Measurements from ENCODE around the gene PRRG4.
"Not testable (repeated sequence)": the region's sequence is repeated elsewhere in the genome, so short reads cannot be mapped to it uniquely, and the experiment has no call there.

Gene PRRG4

DNA sequence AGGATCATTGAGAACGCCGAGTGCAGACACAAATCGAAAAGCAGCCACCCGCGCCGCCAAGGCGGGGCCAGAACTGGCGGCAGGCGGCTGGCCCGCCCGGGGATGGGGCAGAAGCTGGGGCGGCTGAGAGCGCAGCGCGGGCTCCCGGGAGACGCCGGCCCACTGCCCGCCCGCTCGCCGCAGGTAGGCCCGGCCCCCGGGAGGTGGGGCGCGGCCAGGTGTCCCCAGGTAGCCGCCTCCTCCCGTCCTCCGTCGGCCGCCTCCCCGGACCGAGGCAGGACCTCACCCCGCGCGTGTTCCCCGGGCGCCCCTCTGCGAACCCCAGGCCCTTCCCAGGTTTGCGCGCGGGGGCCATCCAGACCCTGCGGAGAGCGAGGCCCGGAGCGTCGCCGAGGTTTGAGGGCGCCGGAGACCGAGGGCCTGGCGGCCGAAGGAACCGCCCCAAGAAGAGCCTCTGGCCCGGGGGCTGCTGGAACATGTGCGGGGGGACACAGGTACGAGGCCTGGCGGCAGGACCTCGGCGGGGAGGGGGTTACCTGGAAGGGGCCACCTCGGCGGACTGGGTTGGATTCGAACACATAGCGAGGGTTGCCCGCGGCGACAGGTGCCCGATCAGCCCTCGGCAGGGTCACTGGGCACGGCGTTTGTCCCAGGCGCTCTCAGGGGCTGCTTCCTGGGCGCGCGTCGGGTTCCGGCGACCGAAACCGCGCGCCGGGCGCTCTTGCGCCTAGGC, at the start of gene PRRG4:
TSS of gene PRRG4 (plus strand) at position 248 of the 733 bp plus-strand sequence. CDS start 603 bp downstream, outside the sequence.
- peaks cover 42% of the 10 kb centered on the region for H3K27me3 Mint-ChIP-seq

DNA sequence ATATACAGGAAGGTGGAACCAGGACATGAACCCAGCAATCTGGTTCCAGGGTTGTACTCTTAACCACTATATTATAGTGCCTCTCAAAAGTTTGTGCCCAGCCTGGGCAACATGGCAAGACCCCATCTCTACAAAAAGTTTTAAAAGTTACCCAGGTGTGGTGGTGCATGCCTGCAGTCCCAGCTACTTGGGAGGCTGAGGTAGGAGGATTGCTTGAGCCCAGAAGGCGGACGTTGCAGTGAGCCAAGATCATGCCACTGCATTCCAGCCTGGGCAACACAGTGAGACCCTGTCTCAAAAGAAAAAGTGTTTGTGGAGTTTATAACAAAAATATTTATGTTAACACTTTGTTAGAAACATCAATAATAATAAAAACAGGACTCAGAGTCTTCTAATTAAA, 48.9 kb upstream of the PRRG4 start:
- not testable (repeated sequence) for H3K27me3 Mint-ChIP-seq; H3K4me1 Mint-ChIP-seq (ENCODE audit: low read depth); H3K4me3 Mint-ChIP-seq; H3K27ac Mint-ChIP-seq; H3K9me3 Mint-ChIP-seq; DNase-seq; H3K36me3 Mint-ChIP-seq (ENCODE audit: low read depth)

More for the DNA sequence above, at the start of gene PRRG4:
- Mint-ChIP-seq H3K9me3 (no peaks in the 10 kb centered on the region), H3K36me3 (ENCODE audit: low read depth) (no peaks in the 10 kb centered on the region), H3K4me3 (peak within 1 kb of the TSS; percentile 88), H3K27ac (peak within 1 kb of the TSS; percentile 91), H3K4me1 (ENCODE audit: low read depth) (peaks cover 15% of the 10 kb centered on the region)
- DNase-seq, result peak; percentile 67

DNA sequence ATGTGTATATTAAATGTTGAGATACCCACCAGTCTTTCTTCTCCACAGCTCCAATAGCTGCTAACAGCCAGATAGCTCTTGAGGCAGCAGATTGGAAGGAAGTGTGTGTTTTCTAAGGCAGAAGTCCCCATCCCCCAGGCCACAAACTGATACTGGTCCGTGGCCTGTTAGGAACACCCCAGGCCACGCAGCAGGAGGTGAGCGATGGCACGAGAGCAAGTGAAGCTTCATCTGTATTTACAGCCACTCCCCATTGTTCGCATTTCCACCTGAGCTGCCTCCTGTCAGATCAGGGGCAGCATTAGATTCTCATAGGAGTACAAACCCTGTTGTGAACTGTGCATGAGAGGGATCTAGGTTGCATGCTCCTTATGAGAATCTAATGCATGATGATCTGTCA, 48.0 kb upstream of the PRRG4 start:
- Mint-ChIP-seq H3K36me3 (ENCODE audit: low read depth) (no peaks in the 10 kb centered on the region), H3K4me3 (no peak overlapping the region), H3K9me3 (no peaks in the 10 kb centered on the region), H3K4me1 (ENCODE audit: low read depth) (no peaks in the 10 kb centered on the region), H3K27ac (no peak overlapping the region), H3K27me3 (peaks cover 9% of the 10 kb centered on the region)
- no peak for DNase-seq

DNA sequence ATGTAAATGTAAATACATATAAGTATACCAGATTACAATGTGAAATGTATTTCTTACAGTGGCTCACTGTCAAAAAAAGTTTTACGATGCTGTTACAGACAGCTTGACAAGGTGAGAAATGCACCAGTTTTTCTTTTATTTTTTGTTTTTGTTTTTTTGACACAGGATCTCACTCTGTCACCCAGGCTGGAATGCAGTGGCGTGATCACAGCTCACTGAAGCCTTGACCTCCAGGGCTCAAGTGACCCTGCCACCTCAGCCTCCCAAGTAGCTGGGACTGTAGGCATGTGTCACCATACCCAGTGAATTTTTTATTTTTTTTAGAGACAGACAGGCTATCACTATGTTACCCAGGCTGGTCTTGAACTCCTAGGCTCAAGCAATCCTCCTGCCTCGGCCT, 44.5 kb upstream of the PRRG4 start:
- Mint-ChIP-seq H3K27ac (no peak overlapping the region), H3K9me3 (no peaks in the 10 kb centered on the region), H3K4me3 (no peak overlapping the region), H3K36me3 (ENCODE audit: low read depth) (no peaks in the 10 kb centered on the region), H3K27me3 (peaks cover 15% of the 10 kb centered on the region), H3K4me1 (ENCODE audit: low read depth) (no peaks in the 10 kb centered on the region)
- DNase-seq, result no peak

DNA sequence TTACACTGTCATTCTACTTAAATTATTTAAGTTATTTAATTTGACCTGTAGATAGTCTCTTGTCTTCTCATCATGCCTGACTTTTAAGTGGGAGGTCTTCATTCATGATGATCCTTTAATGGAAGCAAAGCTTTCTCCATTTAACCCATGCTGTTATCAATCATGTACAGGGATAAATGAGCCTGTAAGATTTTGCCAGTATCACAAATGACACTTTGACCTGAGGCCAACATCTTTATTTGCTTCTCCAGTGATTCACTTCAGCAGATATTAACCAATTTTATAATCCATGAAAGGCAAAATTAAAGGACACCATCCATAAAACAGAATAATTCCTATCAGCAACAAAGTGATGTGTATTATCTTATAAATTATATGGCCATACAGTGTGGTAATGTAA, 42.9 kb upstream of the PRRG4 start:
- Mint-ChIP-seq H3K4me3 (no peak overlapping the region), H3K36me3 (ENCODE audit: low read depth) (no peaks in the 10 kb centered on the region), H3K4me1 (ENCODE audit: low read depth) (no peaks in the 10 kb centered on the region), H3K27ac (no peak overlapping the region), H3K27me3 (peaks cover 11% of the 10 kb centered on the region), H3K9me3 (no peaks in the 10 kb centered on the region)
- no peak for DNase-seq

DNA sequence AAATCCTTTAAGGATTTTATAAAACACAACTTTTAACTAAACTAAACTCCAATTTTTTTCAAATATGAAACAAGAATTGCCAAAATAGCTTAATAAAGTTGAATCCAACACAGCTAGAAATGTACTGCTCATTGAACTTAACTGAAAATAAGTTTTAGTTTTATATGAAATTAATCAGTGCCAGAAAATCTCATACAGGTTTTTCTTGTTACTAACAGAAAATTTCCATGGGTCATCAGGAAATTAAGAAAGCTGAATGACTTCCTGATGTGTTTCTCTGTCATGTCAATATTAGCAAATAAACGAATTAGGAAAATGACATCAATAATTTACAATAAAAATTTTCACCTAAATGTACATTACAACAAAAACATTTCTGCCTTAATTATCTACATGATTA, 38.8 kb upstream of the PRRG4 start:
- H3K4me1 Mint-ChIP-seq (ENCODE audit: low read depth), result peaks cover 9% of the 10 kb centered on the region
- H3K4me3 Mint-ChIP-seq, result no peak overlapping the region
- H3K27ac Mint-ChIP-seq, result no peak overlapping the region
- H3K36me3 Mint-ChIP-seq (ENCODE audit: low read depth), result no peaks in the 10 kb centered on the region
- H3K27me3 Mint-ChIP-seq, result peaks cover 24% of the 10 kb centered on the region
- DNase-seq, result no peak
- H3K9me3 Mint-ChIP-seq, result no peaks in the 10 kb centered on the region

DNA sequence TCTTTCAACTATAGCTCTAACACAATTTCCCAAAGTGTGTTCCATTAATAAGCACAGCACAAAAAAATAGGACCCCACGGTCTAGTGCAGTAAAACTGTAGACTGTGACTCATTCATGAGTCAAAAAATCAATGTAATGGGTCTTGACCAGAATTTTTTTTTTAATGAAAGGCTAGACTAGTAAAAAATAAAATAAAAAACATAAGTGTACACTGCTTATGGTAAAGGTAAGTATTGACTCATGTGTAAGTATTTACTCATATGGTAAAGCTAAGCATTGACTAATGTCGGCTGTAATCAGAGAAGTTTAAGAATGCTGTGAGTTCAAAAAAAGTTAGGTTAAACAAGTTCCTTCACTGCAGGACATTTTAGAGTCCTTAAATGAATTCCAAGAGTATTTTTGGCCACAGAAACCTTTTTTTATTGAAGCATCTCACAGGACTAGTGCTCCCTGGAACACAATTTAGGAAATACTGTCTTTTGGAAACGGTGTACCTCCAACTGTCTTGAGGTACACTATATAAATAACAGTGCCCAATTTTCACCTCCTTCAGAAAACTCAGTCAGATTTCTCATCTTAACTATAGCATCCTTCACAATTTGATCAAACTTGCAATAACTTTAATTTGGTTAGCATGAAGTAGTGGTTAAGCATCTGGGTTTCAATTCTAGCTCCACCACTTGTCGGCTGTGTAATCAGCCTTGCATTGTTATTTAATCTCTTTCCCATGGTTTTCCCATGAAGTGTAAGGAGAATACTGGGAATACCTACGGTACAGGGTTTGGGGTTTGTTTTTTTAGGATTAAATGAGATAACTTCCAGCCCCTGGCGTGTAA, 37.4 kb upstream of the PRRG4 start:
- Mint-ChIP-seq H3K9me3 (no peaks in the 10 kb centered on the region), H3K4me1 (ENCODE audit: low read depth) (peaks cover 9% of the 10 kb centered on the region), H3K4me3 (no peak overlapping the region), H3K27ac (no peak overlapping the region), H3K36me3 (ENCODE audit: low read depth) (no peaks in the 10 kb centered on the region), H3K27me3 (peaks cover 24% of the 10 kb centered on the region)
- no peak for DNase-seq

DNA sequence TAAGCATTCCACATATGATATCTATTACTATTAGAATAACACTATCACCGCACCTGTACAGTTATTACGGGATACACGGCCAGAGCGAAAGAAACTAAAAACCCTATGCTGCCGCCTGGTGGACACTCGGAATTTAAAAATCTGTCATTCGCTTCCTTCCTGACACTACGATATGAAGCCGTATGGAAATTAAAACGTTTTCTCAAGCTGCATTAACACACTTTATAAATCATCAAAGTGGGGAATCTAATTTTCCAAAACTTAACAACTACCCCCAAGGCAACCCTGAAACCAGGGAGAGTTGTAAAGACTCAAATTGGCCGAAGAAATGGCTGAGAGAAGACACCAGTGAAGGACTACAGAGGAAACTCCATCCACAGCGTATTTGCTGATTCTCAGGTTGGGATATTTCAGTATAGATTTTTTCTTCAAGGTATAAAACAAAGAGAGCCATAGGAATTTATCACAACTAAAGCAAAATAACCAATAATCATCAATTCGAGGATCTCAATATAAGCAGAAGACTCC, 36.7 kb upstream of the PRRG4 start:
- H3K9me3 Mint-ChIP-seq, result no peaks in the 10 kb centered on the region

DNA sequence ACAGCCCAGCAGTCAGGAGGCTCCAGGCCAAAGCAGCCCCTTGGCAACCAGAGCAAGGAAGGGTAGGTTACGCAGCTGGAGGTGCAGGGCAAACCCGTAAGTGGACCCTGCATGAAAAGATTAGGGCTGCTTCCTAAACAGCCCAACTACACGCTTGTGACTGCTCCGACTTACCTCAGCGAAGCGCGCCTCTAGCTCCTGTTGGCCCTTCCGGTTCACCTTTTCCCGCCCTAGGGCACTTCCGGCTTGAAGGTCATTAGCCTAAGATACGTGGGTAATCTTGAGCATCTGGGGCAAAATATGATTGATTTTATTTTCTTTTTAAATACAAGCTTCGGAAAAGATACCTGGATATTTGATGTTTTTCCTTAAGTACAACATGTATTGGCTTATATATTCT, 35.3 kb upstream of the PRRG4 start, which contains the start of gene CCDC73:
TSS of gene CCDC73 (minus strand) at position 224 of the 400 bp plus-strand sequence. CDS start 34,419 bp downstream, outside the sequence.
- peaks cover 9% of the 10 kb centered on the region for H3K4me1 Mint-ChIP-seq (ENCODE audit: low read depth)
- no peak within 1 kb of the TSS for H3K27ac Mint-ChIP-seq
- H3K27me3 Mint-ChIP-seq, result peaks cover 18% of the 10 kb centered on the region
- H3K4me3 Mint-ChIP-seq, result no peak within 1 kb of the TSS
- no peaks in the 10 kb centered on the region for H3K9me3 Mint-ChIP-seq
- DNase-seq, result no peak
- no peaks in the 10 kb centered on the region for H3K36me3 Mint-ChIP-seq (ENCODE audit: low read depth)

More for the DNA sequence above, 36.7 kb upstream of the PRRG4 start:
- peak overlapping the region; percentile 33 for H3K4me3 Mint-ChIP-seq
- no peaks in the 10 kb centered on the region for H3K36me3 Mint-ChIP-seq (ENCODE audit: low read depth)
- H3K27me3 Mint-ChIP-seq, result peaks cover 24% of the 10 kb centered on the region
- H3K27ac Mint-ChIP-seq, result no peak overlapping the region
- peaks cover 9% of the 10 kb centered on the region for H3K4me1 Mint-ChIP-seq (ENCODE audit: low read depth)
- peak; percentile 74 for DNase-seq

DNA sequence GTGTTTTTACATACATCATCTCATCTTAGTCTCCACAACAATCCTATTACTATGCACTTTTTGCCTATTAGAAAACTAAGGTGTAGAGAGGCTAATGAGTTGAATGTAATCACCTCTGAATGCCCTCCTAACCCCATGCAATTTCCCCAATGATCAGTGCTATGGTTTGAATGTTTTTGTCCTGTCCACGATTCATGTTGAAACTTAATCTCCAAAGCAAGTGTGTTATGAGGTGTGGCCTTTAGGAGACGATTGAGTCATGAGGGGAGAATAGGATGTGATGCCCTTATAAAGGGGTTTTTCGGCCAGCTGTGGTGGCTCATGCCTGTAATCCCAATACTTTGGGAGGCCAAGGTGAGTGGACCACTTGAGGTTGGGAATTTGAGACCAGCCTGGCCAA, 33.3 kb upstream of the PRRG4 start:
- H3K4me1 Mint-ChIP-seq (ENCODE audit: low read depth), result peaks cover 9% of the 10 kb centered on the region
- no peaks in the 10 kb centered on the region for H3K36me3 Mint-ChIP-seq (ENCODE audit: low read depth)
- H3K4me3 Mint-ChIP-seq, result no peak overlapping the region
- no peak for DNase-seq
- H3K27ac Mint-ChIP-seq, result no peak overlapping the region
- peaks cover 18% of the 10 kb centered on the region for H3K27me3 Mint-ChIP-seq
- H3K9me3 Mint-ChIP-seq, result no peaks in the 10 kb centered on the region

DNA sequence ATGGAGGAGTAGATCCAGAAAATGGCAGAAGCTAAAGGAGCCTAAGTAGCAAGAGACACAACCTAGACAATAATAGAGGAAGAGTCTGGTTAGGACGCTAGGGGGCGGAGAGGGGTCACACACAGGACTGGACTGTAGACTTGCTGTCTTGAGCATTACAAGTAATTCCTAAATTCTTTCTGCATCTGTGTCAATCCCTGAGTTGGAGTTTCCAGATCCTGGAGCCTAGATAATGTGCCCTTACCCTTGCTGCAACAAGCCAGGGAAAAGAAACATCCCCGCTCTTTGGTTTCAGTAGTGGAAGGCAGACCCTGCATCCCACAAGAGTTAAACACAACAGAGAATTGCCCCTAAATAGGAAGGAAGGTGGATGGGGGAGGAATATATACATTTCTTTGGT, 20.4 kb upstream of the PRRG4 start:
- Mint-ChIP-seq H3K4me1 (ENCODE audit: low read depth) (no peaks in the 10 kb centered on the region), H3K4me3 (no peak overlapping the region), H3K9me3 (no peaks in the 10 kb centered on the region), H3K36me3 (ENCODE audit: low read depth) (no peaks in the 10 kb centered on the region), H3K27me3 (no peaks in the 10 kb centered on the region), H3K27ac (no peak overlapping the region)
- peak; percentile 50 for DNase-seq

DNA sequence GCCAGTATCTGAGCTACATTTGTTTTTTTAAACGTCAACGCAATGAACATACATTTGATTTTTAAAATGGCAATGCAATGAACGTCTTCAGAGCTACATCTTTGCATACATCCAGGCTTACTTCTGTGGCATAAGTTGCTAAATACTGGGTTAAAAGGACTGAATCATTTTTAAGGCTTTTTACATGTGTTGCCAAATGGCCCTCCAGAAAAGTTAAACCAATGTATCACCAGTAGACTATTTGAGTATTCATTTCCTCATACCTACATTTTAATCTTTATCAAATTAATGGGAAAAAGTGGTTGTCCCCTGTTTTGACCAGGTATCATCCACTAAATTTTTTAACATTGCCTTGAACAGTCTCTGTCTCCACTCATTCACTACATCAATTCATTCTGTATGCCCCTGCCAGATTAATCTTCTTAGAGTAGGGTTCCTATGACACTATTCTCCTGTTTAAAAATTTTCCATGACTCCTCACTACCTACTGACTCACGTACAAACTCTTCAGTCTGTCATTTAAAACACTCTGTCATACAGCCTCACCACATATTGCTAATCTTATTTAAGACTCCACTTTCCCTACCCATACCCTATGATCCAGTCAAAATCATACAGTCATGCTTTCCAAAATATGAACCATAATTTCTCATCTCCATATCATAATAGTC, 12.4 kb upstream of the PRRG4 start:
- Mint-ChIP-seq H3K4me1 (ENCODE audit: low read depth) (peaks cover 26% of the 10 kb centered on the region), H3K36me3 (ENCODE audit: low read depth) (no peaks in the 10 kb centered on the region), H3K4me3 (no peak overlapping the region), H3K27me3 (peaks cover 2% of the 10 kb centered on the region), H3K27ac (peak overlapping the region; percentile 11), H3K9me3 (no peaks in the 10 kb centered on the region)
- DNase-seq, result no peak

DNA sequence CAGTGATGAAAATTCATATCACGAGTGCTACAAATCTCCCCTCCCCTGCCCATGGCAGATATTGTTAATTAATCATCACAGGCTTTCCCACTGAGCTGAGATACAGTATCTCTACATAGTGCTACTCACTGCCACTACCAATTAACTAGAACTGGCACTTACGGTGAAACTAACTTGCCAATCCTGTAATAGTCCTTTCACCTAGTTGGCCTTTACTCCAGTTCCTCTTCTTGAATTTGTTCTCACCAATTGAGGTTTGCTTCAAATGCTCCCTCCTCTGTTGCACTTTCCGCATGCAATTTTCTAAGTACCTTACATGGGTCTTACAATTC, 11.9 kb upstream of the PRRG4 start:
- H3K27me3 Mint-ChIP-seq, result peaks cover 2% of the 10 kb centered on the region
- peaks cover 28% of the 10 kb centered on the region for H3K4me1 Mint-ChIP-seq (ENCODE audit: low read depth)
- no peaks in the 10 kb centered on the region for H3K36me3 Mint-ChIP-seq (ENCODE audit: low read depth)
- DNase-seq, result no peak
- no peak overlapping the region for H3K27ac Mint-ChIP-seq
- no peak overlapping the region for H3K4me3 Mint-ChIP-seq
- no peaks in the 10 kb centered on the region for H3K9me3 Mint-ChIP-seq

DNA sequence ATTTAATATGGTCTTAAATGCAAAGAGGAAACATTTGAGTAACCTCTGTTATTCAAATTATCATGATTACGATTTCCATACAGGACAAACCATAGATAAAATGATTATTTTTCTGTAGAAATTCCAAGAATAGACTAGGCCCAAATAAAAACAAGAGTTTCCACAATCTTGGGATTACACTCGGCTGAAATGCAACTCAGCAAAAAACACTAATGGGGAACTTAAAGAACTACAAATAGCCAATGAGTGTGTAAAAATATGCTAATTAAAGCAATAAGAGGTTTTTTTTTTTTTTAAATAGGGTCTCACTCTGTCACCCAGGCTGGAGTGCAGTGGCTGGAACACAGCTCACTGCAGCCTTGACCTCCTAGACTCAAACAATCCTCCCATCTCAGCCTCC, 10.5 kb upstream of the PRRG4 start:
- DNase-seq, result no peak
- no peaks in the 10 kb centered on the region for H3K9me3 Mint-ChIP-seq
- H3K4me1 Mint-ChIP-seq (ENCODE audit: low read depth), result peaks cover 28% of the 10 kb centered on the region
- H3K27ac Mint-ChIP-seq, result no peak overlapping the region
- no peak overlapping the region for H3K4me3 Mint-ChIP-seq
- peaks cover 7% of the 10 kb centered on the region for H3K27me3 Mint-ChIP-seq
- no peaks in the 10 kb centered on the region for H3K36me3 Mint-ChIP-seq (ENCODE audit: low read depth)
